ENCODE measurements around the gene ERBIN.

DNA sequence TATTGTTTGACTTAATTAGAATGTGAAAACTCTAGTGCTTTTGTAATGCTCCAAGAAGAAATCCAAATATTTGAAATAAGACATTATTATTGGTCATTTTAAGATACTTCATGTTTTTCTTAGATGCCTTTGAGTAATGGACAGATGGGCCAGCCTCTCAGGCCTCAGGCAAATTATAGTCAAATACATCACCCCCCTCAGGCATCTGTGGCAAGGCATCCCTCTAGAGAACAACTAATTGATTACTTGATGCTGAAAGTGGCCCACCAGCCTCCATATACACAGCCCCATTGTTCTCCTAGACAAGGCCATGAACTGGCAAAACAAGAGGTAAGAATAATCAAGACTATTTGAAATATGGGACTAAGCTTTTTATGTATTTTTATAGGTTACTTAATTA, 148.5 kb downstream of the ERBIN start:
- TF ChIP-seq RAD21 (IDR thresholded peaks at IDR 0.05; ENCODE audit: insufficient read depth, low read depth, low read length) = no peak
- TF ChIP-seq HSF1 (IDR thresholded peaks at IDR 0.05; ENCODE audit: low read depth, low read length) = no peak
- no peak for TF ChIP-seq POLR2AphosphoS5 (IDR thresholded peaks at IDR 0.05; ENCODE audit: low read length)
- TF ChIP-seq CTCF (IDR thresholded peaks at IDR 0.05 in 2 of 3, conservative IDR thresholded peaks at IDR 0.05 in 1 of 3; ENCODE audit: control insufficient read depth in 2 of 3, extremely low read depth in 1 of 3, insufficient read depth in 1 of 3, low read depth in 3 of 3, low read length in 3 of 3) = no peak
- TF ChIP-seq, protein P1, sequence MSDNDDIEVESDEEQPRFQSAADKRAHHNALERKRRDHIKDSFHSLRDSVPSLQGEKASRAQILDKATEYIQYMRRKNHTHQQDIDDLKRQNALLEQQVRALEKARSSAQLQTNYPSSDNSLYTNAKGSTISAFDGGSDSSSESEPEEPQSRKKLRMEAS (IDR thresholded peaks at IDR 0.05; ENCODE audit: low read depth, low read length) = no peak
- TF ChIP-seq, protein P2, sequence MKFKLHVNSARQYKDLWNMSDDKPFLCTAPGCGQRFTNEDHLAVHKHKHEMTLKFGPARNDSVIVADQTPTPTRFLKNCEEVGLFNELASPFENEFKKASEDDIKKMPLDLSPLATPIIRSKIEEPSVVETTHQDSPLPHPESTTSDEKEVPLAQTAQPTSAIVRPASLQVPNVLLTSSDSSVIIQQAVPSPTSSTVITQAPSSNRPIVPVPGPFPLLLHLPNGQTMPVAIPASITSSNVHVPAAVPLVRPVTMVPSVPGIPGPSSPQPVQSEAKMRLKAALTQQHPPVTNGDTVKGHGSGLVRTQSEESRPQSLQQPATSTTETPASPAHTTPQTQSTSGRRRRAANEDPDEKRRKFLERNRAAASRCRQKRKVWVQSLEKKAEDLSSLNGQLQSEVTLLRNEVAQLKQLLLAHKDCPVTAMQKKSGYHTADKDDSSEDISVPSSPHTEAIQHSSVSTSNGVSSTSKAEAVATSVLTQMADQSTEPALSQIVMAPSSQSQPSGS (IDR thresholded peaks at IDR 0.05; ENCODE audit: low read length) = no peak
- no peak for TF ChIP-seq CBFB (IDR thresholded peaks at IDR 0.05; ENCODE audit: low read depth)
- TF ChIP-seq, protein P3, sequence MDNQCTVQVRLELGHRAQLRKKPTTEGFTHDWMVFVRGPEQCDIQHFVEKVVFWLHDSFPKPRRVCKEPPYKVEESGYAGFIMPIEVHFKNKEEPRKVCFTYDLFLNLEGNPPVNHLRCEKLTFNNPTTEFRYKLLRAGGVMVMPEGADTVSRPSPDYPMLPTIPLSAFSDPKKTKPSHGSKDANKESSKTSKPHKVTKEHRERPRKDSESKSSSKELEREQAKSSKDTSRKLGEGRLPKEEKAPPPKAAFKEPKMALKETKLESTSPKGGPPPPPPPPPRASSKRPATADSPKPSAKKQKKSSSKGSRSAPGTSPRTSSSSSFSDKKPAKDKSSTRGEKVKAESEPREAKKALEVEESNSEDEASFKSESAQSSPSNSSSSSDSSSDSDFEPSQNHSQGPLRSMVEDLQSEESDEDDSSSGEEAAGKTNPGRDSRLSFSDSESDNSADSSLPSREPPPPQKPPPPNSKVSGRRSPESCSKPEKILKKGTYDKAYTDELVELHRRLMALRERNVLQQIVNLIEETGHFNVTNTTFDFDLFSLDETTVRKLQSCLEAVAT (IDR thresholded peaks at IDR 0.05) = no peak

Measured in GM12878 (cell line).